ENCODE data around the gene ST6GALNAC6. TPM values are rescaled to one million over a fixed set of nuclear protein-coding genes. Genes with fewer than 3 reads are reported as not detected.

Gene ST6GALNAC6
- polyA plus RNA-seq, 3 donors = 8.2 to 14.4 (median 12.0) TPM

GRCh38 chr9:127926906-127927200 is 27.4 kb upstream of the ST6GALNAC6 start:
- Mint-ChIP-seq H3K36me3 (peaks cover 0 to 6% of the 10 kb centered on the region in 2 donors), H3K9me3 (peaks cover 0 to 7% (median 4%) of the 10 kb centered on the region in 7 donors), H3K27me3 (ENCODE audit: low read depth in 3 of 3) (peaks cover 77 to 94% (median 93%) of the 10 kb centered on the region in 3 donors), H3K4me1 (peaks cover 29% of the 10 kb centered on the region), H3K4me3 (peak overlapping the region in 1 of 2 donors; percentile 79), H3K27ac (no peak overlapping the region)
- intact Hi-C loops (cut with micrococcal nuclease) = loop anchor here in 1 of 2 donors (10.0 kb wide), 1 partner anchor 332 kb away; no protein-coding TSS in a partner anchor
- Histone ChIP-seq H3K36me3 (replicated peaks in 1 of 2; ENCODE audit: control insufficient read depth in 1 of 2, insufficient read depth in 2 of 2, low read length in 2 of 2) (no peaks in the 10 kb centered on the region), H3K4me3 (replicated peaks in 1 of 3; ENCODE audit: low read depth in 2 of 3, low read length in 3 of 3) (no peak overlapping the region), H4K20me1 (ENCODE audit: insufficient read depth, low read length) (peaks cover 13% of the 10 kb centered on the region), H3K27me3 (ENCODE audit: control insufficient read depth in 2 of 2, insufficient read depth in 2 of 2, low read length in 2 of 2) (peaks cover 33 to 85% of the 10 kb centered on the region in 2 donors), H3K9me3 (replicated peaks in 1 of 2; ENCODE audit: control insufficient read depth in 1 of 2, insufficient read depth in 1 of 2, low read length in 2 of 2) (peaks cover 0 to 14% of the 10 kb centered on the region in 2 donors), H3K4me2 (replicated peaks; ENCODE audit: extremely low read depth, low read length, poor library complexity, severe bottlenecking) (no peak overlapping the region), H2AFZ (ENCODE audit: insufficient read depth, low read depth, low read length, poor library complexity, severe bottlenecking) (peak overlapping the region; percentile 51), H3K79me2 (ENCODE audit: insufficient read depth, low read length) (no peaks in the 10 kb centered on the region), H3K4me1 (ENCODE audit: control insufficient read depth in 1 of 2, insufficient read depth in 2 of 2, low read length in 2 of 2) (peaks cover 33 to 36% of the 10 kb centered on the region in 2 donors), H3K27ac (ENCODE audit: low read depth in 1 of 2, low read length in 2 of 2) (no peak overlapping the region), H3K9ac (ENCODE audit: insufficient read depth, low read length, poor library complexity, severe bottlenecking) (no peak overlapping the region)
- 2% methylated on average over 16 of the region's 19 CpGs for WGBS (ENCODE audit: insufficient coverage)
- no peak for TF ChIP-seq CTCF (IDR thresholded peaks at IDR 0.05)
- DNase-seq = no peak

GRCh38 chr9:127925959-127926905 is 26.8 kb upstream of the ST6GALNAC6 start:
- WGBS (ENCODE audit: insufficient coverage) = 77% methylated on average over 13 of the region's 14 CpGs
- no peak overlapping the region for H3K4me3 ChIP-seq (replicated peaks in 1 of 3; ENCODE audit: low read depth in 2 of 3, low read length in 3 of 3)
- no peaks in the 10 kb centered on the region for H3K79me2 ChIP-seq (ENCODE audit: insufficient read depth, low read length)
- H3K27ac ChIP-seq (ENCODE audit: low read depth in 1 of 2, low read length in 2 of 2) = no peak overlapping the region
- H3K9me3 ChIP-seq (replicated peaks in 1 of 2; ENCODE audit: control insufficient read depth in 1 of 2, insufficient read depth in 1 of 2, low read length in 2 of 2) = peaks cover 0 to 14% of the 10 kb centered on the region in 2 donors
- Mint-ChIP-seq H3K36me3 (peaks cover 0 to 6% of the 10 kb centered on the region in 2 donors), H3K27ac (peak overlapping the region in 1 of 7 donors; percentile 50), H3K4me3 (peak overlapping the region in 1 of 2 donors; percentile 79), H3K4me1 (peaks cover 28% of the 10 kb centered on the region), H3K9me3 (peaks cover 0 to 7% (median 2%) of the 10 kb centered on the region in 7 donors), H3K27me3 (ENCODE audit: low read depth in 3 of 3) (peaks cover 73 to 92% (median 88%) of the 10 kb centered on the region in 3 donors)
- H3K9ac ChIP-seq (ENCODE audit: insufficient read depth, low read length, poor library complexity, severe bottlenecking) = no peak overlapping the region
- no peaks in the 10 kb centered on the region for H3K36me3 ChIP-seq (replicated peaks in 1 of 2; ENCODE audit: control insufficient read depth in 1 of 2, insufficient read depth in 2 of 2, low read length in 2 of 2)
- no peak for TF ChIP-seq CTCF (IDR thresholded peaks at IDR 0.05)
- peaks cover 9% of the 10 kb centered on the region for H4K20me1 ChIP-seq (ENCODE audit: insufficient read depth, low read length)
- intact Hi-C loops (cut with micrococcal nuclease) = loop anchor here in 1 of 2 donors (10.0 kb wide), 1 partner anchor 331 kb away; no protein-coding TSS in a partner anchor
- no peak for DNase-seq
- no peak overlapping the region for H2AFZ ChIP-seq (ENCODE audit: insufficient read depth, low read depth, low read length, poor library complexity, severe bottlenecking)
- no peak overlapping the region for H3K4me2 ChIP-seq (replicated peaks; ENCODE audit: extremely low read depth, low read length, poor library complexity, severe bottlenecking)
- peaks cover 35 to 38% of the 10 kb centered on the region in 2 donors for H3K4me1 ChIP-seq (ENCODE audit: control insufficient read depth in 1 of 2, insufficient read depth in 2 of 2, low read length in 2 of 2)
- H3K27me3 ChIP-seq (ENCODE audit: control insufficient read depth in 2 of 2, insufficient read depth in 2 of 2, low read length in 2 of 2) = peaks cover 33 to 81% of the 10 kb centered on the region in 2 donors
